Mucosa of descending colon (tissue), 3 donors: Measurements from ENCODE around the gene USP44. TPM values are rescaled to one million over a fixed set of nuclear protein-coding genes. Genes with fewer than 3 reads are reported as not detected.

Experiments
- ATAC-seq: fragments of 200-7000 bp; cut with Tn5 transposase; one replicate; pipeline ENCODE4 v1.9.1; 2020; ENCODE audit warnings: mild to moderate bottlenecking, moderate library complexity
- DNase-seq, 3 donors: peaks; one replicate each; pipeline ENCODE4 v3.0.0-alpha.2; 2020
- H3K36me3 ChIP-seq: fragments of 200-600 bp; one replicate; pipeline ENCODE4 v1.8.0; 2021; ENCODE audit warnings: low read depth, mild to moderate bottlenecking
- H3K4me1 ChIP-seq: fragments of 200-600 bp; one replicate; pipeline ENCODE4 v1.8.0; 2021; ENCODE audit warnings: low read depth, mild to moderate bottlenecking
- H3K4me3 ChIP-seq: fragments of 200-600 bp; one replicate; pipeline ENCODE4 v1.8.0; 2021; ENCODE audit warnings: mild to moderate bottlenecking
- H3K9me3 ChIP-seq: fragments of 200-600 bp; one replicate; pipeline ENCODE4 v1.8.0; 2021; ENCODE audit warnings: mild to moderate bottlenecking
- intact Hi-C, 2 donors: fragments of 100-400 bp; cut with DNase I in 1 of 2; cut with micrococcal nuclease in 1 of 2; formaldehyde crosslinking; loops; one replicate each; pipeline versions ENCODE4 v1.11.0 to v1.11.1; 2022; cut with DNase I, micrococcal nuclease
- total RNA-seq, 3 donors: library from RNA; stranded (reverse); fragmentation: NEBNext Ultra II Directional in 2 of 3; extraction: Animal tissue kit (Norgen Biotek cat#: 25700) in 2 of 3; gene quantifications; one replicate each; pipeline versions ENCODE4 v1.2.1 to v1.2.4, GENCODE V29; 2021 to 2023
- TF ChIP-seq, protein P1 (sequence below): fragments of 200-600 bp; IDR thresholded peaks from one replicate; pipeline ENCODE4 v1.8.0; 2022; ENCODE audit warnings: antibody characterized with exemption, mild to moderate bottlenecking
- donor health status: DM: no; HTN: no; CAD: no; lungs with moderate emphysema.
- donor health status: DM: no; HTN: no; CAD: no.
- donor health status: DM: no; HTN: yes; CAD: no.

Gene USP44
- total RNA-seq, 3 donors from 2014 or later: 0.20 to 1.7 (median 0.53) TPM

GRCh38 chr12:95547522-95548055 lies 3.7 kb downstream of the USP44 start:
- intact Hi-C loops: no loop called here

GRCh38 chr12:95546491-95546813 lies 4.8 kb downstream of the USP44 start:
- TF ChIP-seq, protein P1, sequence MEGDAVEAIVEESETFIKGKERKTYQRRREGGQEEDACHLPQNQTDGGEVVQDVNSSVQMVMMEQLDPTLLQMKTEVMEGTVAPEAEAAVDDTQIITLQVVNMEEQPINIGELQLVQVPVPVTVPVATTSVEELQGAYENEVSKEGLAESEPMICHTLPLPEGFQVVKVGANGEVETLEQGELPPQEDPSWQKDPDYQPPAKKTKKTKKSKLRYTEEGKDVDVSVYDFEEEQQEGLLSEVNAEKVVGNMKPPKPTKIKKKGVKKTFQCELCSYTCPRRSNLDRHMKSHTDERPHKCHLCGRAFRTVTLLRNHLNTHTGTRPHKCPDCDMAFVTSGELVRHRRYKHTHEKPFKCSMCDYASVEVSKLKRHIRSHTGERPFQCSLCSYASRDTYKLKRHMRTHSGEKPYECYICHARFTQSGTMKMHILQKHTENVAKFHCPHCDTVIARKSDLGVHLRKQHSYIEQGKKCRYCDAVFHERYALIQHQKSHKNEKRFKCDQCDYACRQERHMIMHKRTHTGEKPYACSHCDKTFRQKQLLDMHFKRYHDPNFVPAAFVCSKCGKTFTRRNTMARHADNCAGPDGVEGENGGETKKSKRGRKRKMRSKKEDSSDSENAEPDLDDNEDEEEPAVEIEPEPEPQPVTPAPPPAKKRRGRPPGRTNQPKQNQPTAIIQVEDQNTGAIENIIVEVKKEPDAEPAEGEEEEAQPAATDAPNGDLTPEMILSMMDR: no peak
- Histone ChIP-seq H3K36me3 (no peaks in the 10 kb centered on the region), H3K4me1 (peaks cover 8% of the 10 kb centered on the region), H3K4me3 (no peak overlapping the region), H3K9me3 (peaks cover 4% of the 10 kb centered on the region)
- intact Hi-C loops: no loop called here
- ATAC-seq (no peak), DNase-seq (no peak)

More at GRCh38 chr12:95547522-95548055, 3.7 kb downstream of the USP44 start:
- no peak for ATAC-seq
- Histone ChIP-seq H3K9me3 (peaks cover 4% of the 10 kb centered on the region), H3K36me3 (no peaks in the 10 kb centered on the region), H3K4me3 (no peak overlapping the region), H3K4me1 (peaks cover 8% of the 10 kb centered on the region)
- TF ChIP-seq, protein P1: no peak
- no peak for DNase-seq

GRCh38 chr12:95545731-95546490 lies 5.4 kb downstream of the USP44 start:
- ATAC-seq: no peak

DNA sequence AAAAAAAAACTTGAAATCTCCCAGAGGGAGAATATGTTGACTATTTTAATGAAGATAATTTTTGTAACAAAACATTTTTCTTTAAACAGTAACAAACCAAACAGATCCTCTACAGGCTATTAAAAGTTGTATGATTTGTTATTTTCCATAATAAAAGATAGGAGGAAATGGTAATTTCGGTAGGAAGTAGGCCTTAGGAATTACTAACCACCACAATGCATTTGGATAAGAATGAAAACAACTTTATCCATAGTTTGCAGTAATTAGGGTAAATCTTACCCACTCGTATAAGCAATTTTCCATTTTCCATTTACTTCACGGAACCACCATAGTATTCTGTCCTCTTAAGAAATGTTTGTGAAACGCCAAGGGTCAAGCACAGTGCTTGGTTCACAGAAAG lies 6.0 kb downstream of the USP44 start:
- intact Hi-C loops: no loop called here
- H3K9me3 ChIP-seq: peaks cover 4% of the 10 kb centered on the region
- ATAC-seq: no peak

More at GRCh38 chr12:95545731-95546490, 5.4 kb downstream of the USP44 start:
- Histone ChIP-seq H3K4me1 (peaks cover 8% of the 10 kb centered on the region), H3K4me3 (no peak overlapping the region), H3K36me3 (no peaks in the 10 kb centered on the region), H3K9me3 (peaks cover 4% of the 10 kb centered on the region)
- intact Hi-C loops: no loop called here
- TF ChIP-seq, protein P1: no peak
- DNase-seq: no peak

GRCh38 chr12:95544756-95545155 lies 6.5 kb downstream of the USP44 start:
- Histone ChIP-seq H3K36me3 (no peaks in the 10 kb centered on the region), H3K4me3 (no peak overlapping the region), H3K9me3 (peaks cover 4% of the 10 kb centered on the region), H3K4me1 (peaks cover 8% of the 10 kb centered on the region)
- TF ChIP-seq, protein P1: no peak
- no peak for DNase-seq
- intact Hi-C loops: no loop called here
- ATAC-seq: no peak

More for the DNA sequence above, 6.0 kb downstream of the USP44 start:
- Histone ChIP-seq H3K4me3 (no peak overlapping the region), H3K4me1 (peaks cover 8% of the 10 kb centered on the region), H3K36me3 (no peaks in the 10 kb centered on the region)
- no peak for DNase-seq
- TF ChIP-seq, protein P1: no peak
